ENCODE data around the gene ZC3H12D.
"Not testable (repeated sequence)": the region's sequence is repeated elsewhere in the genome, so short reads cannot be mapped to it uniquely, and the experiment has no call there.

The ZC3H12D gene

GRCh38 chr6:149483334-149483725 is 1.5 kb downstream of the ZC3H12D start:
- no peak for DNase-seq

GRCh38 chr6:149482545-149483333 is 2.1 kb downstream of the ZC3H12D start:
- DNase-seq, result no peak

- DNase-seq, result no peak
These were observed 4.1 kb downstream of the ZC3H12D start for GRCh38 chr6:149480502-149481280.

GRCh38 chr6:149478631-149479314 is 6.0 kb downstream of the ZC3H12D start:
- no peak for DNase-seq

GRCh38 chr6:149477544-149477943 is 7.3 kb downstream of the ZC3H12D start:
- no peak for DNase-seq

GRCh38 chr6:149476789-149477455 is 7.9 kb downstream of the ZC3H12D start:
- no peak for DNase-seq

GRCh38 chr6:149474108-149474935 is 10.5 kb downstream of the ZC3H12D start:
- DNase-seq, result no peak

- DNase-seq, result peak in 1 of 3 experiments; percentile 41
These were observed 11.4 kb downstream of the ZC3H12D start for GRCh38 chr6:149473080-149474052.

GRCh38 chr6:149472241-149472640 is 12.6 kb downstream of the ZC3H12D start:
- no peak for DNase-seq

- no peak for DNase-seq
These were observed 13.0 kb downstream of the ZC3H12D start for GRCh38 chr6:149471801-149472200.

GRCh38 chr6:149470948-149471347 is 13.9 kb downstream of the ZC3H12D start:
- no peak for DNase-seq

- no peak for DNase-seq
These were observed 16.6 kb downstream of the ZC3H12D start for GRCh38 chr6:149468179-149468578.

- no peak for DNase-seq
These were observed 17.5 kb downstream of the ZC3H12D start for GRCh38 chr6:149467265-149467664.

- no peak for DNase-seq
These were observed 20.4 kb downstream of the ZC3H12D start for GRCh38 chr6:149464411-149464810.

- DNase-seq, result no peak
These were observed 21.0 kb downstream of the ZC3H12D start for GRCh38 chr6:149463781-149464180.

- not testable (repeated sequence) for DNase-seq
These were observed 22.1 kb downstream of the ZC3H12D start for GRCh38 chr6:149462712-149463111.

- no peak for DNase-seq
These were observed 23.1 kb downstream of the ZC3H12D start for GRCh38 chr6:149461670-149462069.

GRCh38 chr6:149460249-149460648 is 24.6 kb downstream of the ZC3H12D start:
- not testable (repeated sequence) for DNase-seq

- no peak for DNase-seq
These were observed 25.1 kb downstream of the ZC3H12D start for GRCh38 chr6:149459761-149460160.

GRCh38 chr6:149458806-149459205 is 26.0 kb downstream of the ZC3H12D start:
- no peak for DNase-seq

- no peak for DNase-seq
These were observed 26.6 kb downstream of the ZC3H12D start for GRCh38 chr6:149458196-149458595.
